Measurements from ENCODE around the gene TLE3.

DNA sequence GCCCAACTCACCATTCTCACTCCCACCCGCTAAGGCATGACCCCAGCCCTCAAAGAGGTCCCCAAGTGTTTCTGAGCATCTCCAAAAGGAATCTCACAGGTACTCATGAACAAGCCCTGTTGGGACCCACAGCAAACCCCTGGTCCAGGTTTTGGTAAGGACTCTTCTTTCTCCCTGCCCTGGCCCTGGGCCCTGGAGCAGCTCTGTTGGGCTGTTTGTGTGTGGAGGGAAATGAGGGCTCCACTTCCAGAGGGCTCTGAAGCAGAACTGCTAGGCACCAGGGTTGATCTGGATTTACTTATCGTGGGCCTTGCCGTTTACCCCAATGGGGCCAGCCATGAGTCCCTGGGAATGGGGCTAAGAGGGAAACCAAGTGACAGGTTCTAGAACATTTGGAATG lies 92.9 kb downstream of the TLE3 start:
- TF ChIP-seq EP300 (IDR thresholded peaks at IDR 0.05) (no peak), POLR2A (IDR thresholded peaks at IDR 0.05) (no peak)
- TF ChIP-seq, protein P1, sequence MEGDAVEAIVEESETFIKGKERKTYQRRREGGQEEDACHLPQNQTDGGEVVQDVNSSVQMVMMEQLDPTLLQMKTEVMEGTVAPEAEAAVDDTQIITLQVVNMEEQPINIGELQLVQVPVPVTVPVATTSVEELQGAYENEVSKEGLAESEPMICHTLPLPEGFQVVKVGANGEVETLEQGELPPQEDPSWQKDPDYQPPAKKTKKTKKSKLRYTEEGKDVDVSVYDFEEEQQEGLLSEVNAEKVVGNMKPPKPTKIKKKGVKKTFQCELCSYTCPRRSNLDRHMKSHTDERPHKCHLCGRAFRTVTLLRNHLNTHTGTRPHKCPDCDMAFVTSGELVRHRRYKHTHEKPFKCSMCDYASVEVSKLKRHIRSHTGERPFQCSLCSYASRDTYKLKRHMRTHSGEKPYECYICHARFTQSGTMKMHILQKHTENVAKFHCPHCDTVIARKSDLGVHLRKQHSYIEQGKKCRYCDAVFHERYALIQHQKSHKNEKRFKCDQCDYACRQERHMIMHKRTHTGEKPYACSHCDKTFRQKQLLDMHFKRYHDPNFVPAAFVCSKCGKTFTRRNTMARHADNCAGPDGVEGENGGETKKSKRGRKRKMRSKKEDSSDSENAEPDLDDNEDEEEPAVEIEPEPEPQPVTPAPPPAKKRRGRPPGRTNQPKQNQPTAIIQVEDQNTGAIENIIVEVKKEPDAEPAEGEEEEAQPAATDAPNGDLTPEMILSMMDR (IDR thresholded peaks at IDR 0.05), result no peak
